ENCODE measurements around the gene CNTN1. TPM values are rescaled to one million over a fixed set of nuclear protein-coding genes. Genes with fewer than 3 reads are reported as not detected.

The CNTN1 gene
- total RNA-seq, 1 experiment from 2014 or later: 3.0 TPM

- H3K4me2 ChIP-seq (ENCODE audit: low read length): peak overlapping the region; percentile 16; the same call in 1 of the 2 replicates
- DNase-seq (ENCODE audit: low read depth, low spot score) (no peak), ATAC-seq (no peak)
- no peak overlapping the region for H2AFZ ChIP-seq (ENCODE audit: low read depth, low read length, poor library complexity, severe bottlenecking)
- no peaks in the 10 kb centered on the region for H3K9me3 ChIP-seq (ENCODE audit: control insufficient read depth in 1 of 2, insufficient read depth in 1 of 2, low read depth in 1 of 2, low read length in 2 of 2)
- H3K79me2 ChIP-seq (ENCODE audit: insufficient read depth, low read length): no peaks in the 10 kb centered on the region
- intact Hi-C loops (cut with micrococcal nuclease): loop anchor here (10.0 kb wide), 1 partner anchor 295 kb away; no protein-coding TSS in a partner anchor
- BruUV-seq (replicated peaks): no TSS peak
- H3K9ac ChIP-seq (ENCODE audit: low read length): no peak overlapping the region
- no peak overlapping the region for H3K4me3 ChIP-seq (replicated peaks in 1 of 2; ENCODE audit: low read depth in 1 of 2, low read length in 2 of 2)
- ChIA-PET RAD21 (ENCODE audit: low non-redundant PET in 1 of 2, low total read pairs in 2 of 2, uncharacterized antibody in 2 of 2, unreplicated experiment in 2 of 2) (no interaction called here), CTCF (interaction anchor here (0.6 to 1.7 kb wide), 4 partner anchors 7 to 1054 kb away, joined by 3 to 9 read pairs (median 6); no protein-coding TSS in a partner anchor), POLR2A (no interaction called here)
- no peaks in the 10 kb centered on the region for H4K20me1 ChIP-seq (ENCODE audit: insufficient read depth)
- TF ChIP-seq MAX (IDR thresholded peaks at IDR 0.05): no peak
- TF ChIP-seq SRF (IDR thresholded peaks at IDR 0.05; ENCODE audit: low read depth): no peak
- TF ChIP-seq ZNF274 (IDR thresholded peaks at IDR 0.05; ENCODE audit: low read depth, low read length): no peak
- TF ChIP-seq SP1 (IDR thresholded peaks at IDR 0.05; ENCODE audit: low read depth): no peak
- no peak for TF ChIP-seq EZH2 (IDR thresholded peaks at IDR 0.05)
- no peak for TF ChIP-seq EZH2phosphoT487 (IDR thresholded peaks at IDR 0.05; ENCODE audit: borderline replicate concordance)
- no peak for TF ChIP-seq ZFX (IDR thresholded peaks at IDR 0.05)
- TF ChIP-seq REST (IDR thresholded peaks at IDR 0.05; ENCODE audit: low read depth): no peak
- no peak for TF ChIP-seq ZBTB33 (IDR thresholded peaks at IDR 0.05; ENCODE audit: extremely low read depth, insufficient replicate concordance, low read length)
- TF ChIP-seq EGR1 (IDR thresholded peaks at IDR 0.05; ENCODE audit: low read depth): no peak
- TF ChIP-seq POLR2AphosphoS5 (IDR thresholded peaks at IDR 0.05; ENCODE audit: low read depth, low read length): no peak
- TF ChIP-seq CBX3 (IDR thresholded peaks at IDR 0.05; ENCODE audit: low read depth): no peak
- TF ChIP-seq JUND (IDR thresholded peaks at IDR 0.05): no peak
- no peak for TF ChIP-seq TCF7L2 (IDR thresholded peaks at IDR 0.05; ENCODE audit: borderline replicate concordance, extremely low read depth, insufficient read depth, insufficient read length)
- no peak for TF ChIP-seq POLR2A (IDR thresholded peaks at IDR 0.05; ENCODE audit: borderline replicate concordance, extremely low read depth, insufficient read depth, insufficient read length)
- TF ChIP-seq CTCF (IDR thresholded peaks at IDR 0.05 in 2 of 3, conservative IDR thresholded peaks at IDR 0.05 in 1 of 3; ENCODE audit: borderline replicate concordance in 1 of 3, insufficient read depth in 1 of 3, low read depth in 2 of 3, low read length in 2 of 3): no peak
- TF ChIP-seq RAD21 (IDR thresholded peaks at IDR 0.05; ENCODE audit: low read depth): no peak
- TF ChIP-seq ATF3 (IDR thresholded peaks at IDR 0.05): no peak
- TF ChIP-seq YY1 (IDR thresholded peaks at IDR 0.05; ENCODE audit: extremely low read depth, insufficient replicate concordance, low read depth, low read length): no peak
- TF ChIP-seq FOSL1 (IDR thresholded peaks at IDR 0.05; ENCODE audit: low read depth): no peak
- H3K9me2 ChIP-seq (ENCODE audit: insufficient read depth): no peaks in the 10 kb centered on the region
- H3K27ac ChIP-seq (ENCODE audit: low read depth, low read length): no peak overlapping the region
- no peaks in the 10 kb centered on the region for H3K4me1 ChIP-seq (ENCODE audit: control insufficient read depth in 1 of 2, insufficient read depth in 2 of 2, low read length in 2 of 2)
- H3K36me3 ChIP-seq (ENCODE audit: control insufficient read depth in 1 of 2, insufficient read depth in 2 of 2, low read length in 2 of 2): no peaks in the 10 kb centered on the region
- no peaks in the 10 kb centered on the region for H3K27me3 ChIP-seq (ENCODE audit: insufficient read depth, low read length)
Measured at GRCh38 chr12:40969796-40970195, 277.6 kb downstream of the CNTN1 start.

Data from HCT116 (cell line).